HL-60/S4 treated with phorbol 12-myristate 13-acetate at 8.2 ng/mL for 4 days and 3 days (cell line): Measurements from ENCODE around the gene TAF4B.
"Not testable (repeated sequence)": the region's sequence is repeated elsewhere in the genome, so short reads cannot be mapped to it uniquely, and the experiment has no call there.

Experiments used
- in situ Hi-C: fragments of 300-500 bp; cut with MboI; formaldehyde crosslinking; loops from 2 replicates; pipeline ENCODE4 v1.15.0; 2022; ENCODE audit warnings: low sequenced_read_pairs

Gene TAF4B

GRCh38 chr18:26419746-26420145 lies 193.5 kb downstream of the TAF4B start:
- in situ Hi-C loops = no loop called here

- in situ Hi-C loops = no loop called here
Measured at GRCh38 chr18:26421503-26421902, 195.3 kb downstream of the TAF4B start.

- in situ Hi-C loops = no loop called here
Measured at GRCh38 chr18:26421931-26422330, 195.7 kb downstream of the TAF4B start.

- in situ Hi-C loops = no loop called here
Measured at GRCh38 chr18:26422472-26423162, 196.4 kb downstream of the TAF4B start.

GRCh38 chr18:26424428-26425147 lies 198.3 kb downstream of the TAF4B start:
- in situ Hi-C loops = no loop called here

- in situ Hi-C loops = no loop called here
Measured at GRCh38 chr18:26425148-26425531, 198.9 kb downstream of the TAF4B start.

GRCh38 chr18:26429535-26430226 lies 203.4 kb downstream of the TAF4B start:
- in situ Hi-C loops = no loop called here

GRCh38 chr18:26432651-26433424 lies 206.6 kb downstream of the TAF4B start:
- in situ Hi-C loops = no loop called here

GRCh38 chr18:26434887-26435286 lies 208.6 kb downstream of the TAF4B start:
- in situ Hi-C loops = no loop called here

- in situ Hi-C loops = no loop called here
Measured at GRCh38 chr18:26435415-26436095, 209.3 kb downstream of the TAF4B start.

GRCh38 chr18:26436176-26437051 lies 210.2 kb downstream of the TAF4B start:
- in situ Hi-C loops = no loop called here

- in situ Hi-C loops = not testable (repeated sequence)
Measured at GRCh38 chr18:26437634-26438033, 211.4 kb downstream of the TAF4B start.

- in situ Hi-C loops = no loop called here
Measured at GRCh38 chr18:26438980-26439379, 212.7 kb downstream of the TAF4B start.

- in situ Hi-C loops = no loop called here
Measured at GRCh38 chr18:26439537-26439936, 213.3 kb downstream of the TAF4B start.

GRCh38 chr18:26440644-26441043 lies 214.4 kb downstream of the TAF4B start:
- in situ Hi-C loops = no loop called here
